SU-DHL-6 (cell line): ENCODE results near the gene DYRK1B.

Experiments used
- H2AFZ ChIP-seq: fragments of 200-600 bp; sonication (generic); 2 replicates; pipeline ENCODE4 v1.6.1; 2014; ENCODE audit warnings: low read depth, mild to moderate bottlenecking, moderate library complexity, mixed read lengths, antibody characterized with exemption, low read length; ENCODE audit not compliant: severe bottlenecking
- H3F3A ChIP-seq: fragments of 200-600 bp; shearing (Covaris generic); 2 replicates; pipeline ENCODE4 v1.6.0; 2016; ENCODE audit warnings: antibody characterized with exemption, mild to moderate bottlenecking; ENCODE audit not compliant: insufficient read depth
- H3K27ac ChIP-seq: fragments of 200-600 bp; sonication (generic); 2 replicates; pipeline ENCODE4 v1.5.1; 2016; ENCODE audit warnings: low read depth, mild to moderate bottlenecking, low read length, moderate library complexity, mixed read lengths
- H3K27me3 ChIP-seq: fragments of 200-600 bp; sonication (generic), shearing (Covaris generic); 2 replicates; pipeline ENCODE4 v1.6.0; 2014; ENCODE audit warnings: mild to moderate bottlenecking, low read length
- H3K36me3 ChIP-seq: fragments of 200-600 bp; sonication (generic); 2 replicates; pipeline ENCODE4 v1.6.1; 2014; ENCODE audit warnings: mild to moderate bottlenecking, low read length, mixed read lengths
- H3K4me2 ChIP-seq: fragments of 300-600, 200-600 bp; shearing (Covaris generic), sonication (generic); 2 replicates; pipeline ENCODE4 v1.6.0; 2014; ENCODE audit warnings: low read length, low read depth, mild to moderate bottlenecking; ENCODE audit not compliant: poor library complexity, severe bottlenecking
- H3K4me3 ChIP-seq: fragments of 200-600 bp; sonication (generic); 2 replicates; pipeline ENCODE4 v1.5.1; 2014; ENCODE audit warnings: antibody characterized with exemption, low read length, mild to moderate bottlenecking, mixed read lengths; ENCODE audit not compliant: insufficient read depth, poor library complexity, severe bottlenecking
- H3K79me2 ChIP-seq: fragments of 200-600 bp; sonication (generic); 2 replicates; pipeline ENCODE4 v1.6.1; 2014; ENCODE audit warnings: mild to moderate bottlenecking, low read length, moderate library complexity; ENCODE audit not compliant: insufficient read depth
- H3K9ac ChIP-seq: fragments of 200-600 bp; sonication (generic); 2 replicates; pipeline ENCODE4 v1.7.0; 2014; ENCODE audit warnings: mild to moderate bottlenecking, low read length
- H3K9me2 ChIP-seq: fragments of 200-600 bp; sonication (generic); replicated peaks from 2 replicates; pipeline ENCODE4 v1.6.1; 2014; ENCODE audit warnings: low read length; ENCODE audit not compliant: insufficient read depth
- H3K9me3 ChIP-seq: fragments of 200-600 bp; sonication (generic); 2 replicates; pipeline ENCODE4 v1.6.1; 2014; ENCODE audit warnings: low read length, mixed read lengths; ENCODE audit not compliant: insufficient read depth
- H4K20me1 ChIP-seq: fragments of 200-600 bp; sonication (generic); 2 replicates; pipeline ENCODE4 v1.6.1; 2014; ENCODE audit warnings: low read depth, mild to moderate bottlenecking, antibody characterized with exemption, low read length, moderate library complexity, mixed read lengths
- CTCF ChIP-seq: fragments of 200-600 bp; sonication (generic); IDR thresholded peaks from one replicate; pipeline ENCODE4 v1.5.1; 2017; ENCODE audit warnings: antibody characterized with exemption, mild to moderate bottlenecking, low read length, moderate library complexity; ENCODE audit not compliant: insufficient read depth, poor library complexity, severe bottlenecking
- EZH2phosphoT487 ChIP-seq: fragments of 200-600 bp; sonication (generic), shearing (Covaris generic); conservative IDR thresholded peaks from 2 replicates; pipeline ENCODE4 v1.6.1; 2018; ENCODE audit warnings: mild to moderate bottlenecking, antibody characterized with exemption, low read length, moderate library complexity, mixed read lengths

DYRK1B gene

GRCh38 chr19:39818626-39819097 is 15.3 kb downstream of the DYRK1B start:
- Histone ChIP-seq H2AFZ (no peak overlapping the region), H3K27me3 (no peaks in the 10 kb centered on the region), H3K4me2 (no peak overlapping the region), H3K36me3 (no peaks in the 10 kb centered on the region), H3K9me2 (no peaks in the 10 kb centered on the region), H4K20me1 (no peaks in the 10 kb centered on the region), H3K4me3 (no peak overlapping the region), H3K27ac (no peak overlapping the region), H3K9ac (no peak overlapping the region), H3K9me3 (no peaks in the 10 kb centered on the region), H3F3A (no peaks in the 10 kb centered on the region), H3K79me2 (peaks cover under 1% of the 10 kb centered on the region; the same call in 1 of the 2 replicates)
- no peak for TF ChIP-seq EZH2phosphoT487
- TF ChIP-seq CTCF, result no peak

GRCh38 chr19:39817888-39818561 is 15.9 kb downstream of the DYRK1B start:
- H3F3A ChIP-seq, result no peaks in the 10 kb centered on the region
- no peak for TF ChIP-seq CTCF
- TF ChIP-seq EZH2phosphoT487, result no peak
- H3K4me3 ChIP-seq, result no peak overlapping the region
- H2AFZ ChIP-seq, result no peak overlapping the region
- no peaks in the 10 kb centered on the region for H3K9me2 ChIP-seq
- no peaks in the 10 kb centered on the region for H3K9me3 ChIP-seq
- H3K79me2 ChIP-seq, result no peaks in the 10 kb centered on the region
- no peak overlapping the region for H3K27ac ChIP-seq
- H3K27me3 ChIP-seq, result no peaks in the 10 kb centered on the region
- no peak overlapping the region for H3K4me2 ChIP-seq
- no peaks in the 10 kb centered on the region for H4K20me1 ChIP-seq
- no peak overlapping the region for H3K9ac ChIP-seq
- no peaks in the 10 kb centered on the region for H3K36me3 ChIP-seq

- H2AFZ ChIP-seq, result no peak overlapping the region
Measured at GRCh38 chr19:39816287-39817048, 17.5 kb downstream of the DYRK1B start.

More at GRCh38 chr19:39816287-39817048, 17.5 kb downstream of the DYRK1B start:
- no peak overlapping the region for H3K9ac ChIP-seq
- H3K9me2 ChIP-seq, result no peaks in the 10 kb centered on the region
- H3K27me3 ChIP-seq, result no peaks in the 10 kb centered on the region
- no peaks in the 10 kb centered on the region for H4K20me1 ChIP-seq
- no peak for TF ChIP-seq CTCF
- TF ChIP-seq EZH2phosphoT487, result no peak
- H3F3A ChIP-seq, result no peaks in the 10 kb centered on the region
- no peaks in the 10 kb centered on the region for H3K36me3 ChIP-seq
- no peak overlapping the region for H3K27ac ChIP-seq
- no peaks in the 10 kb centered on the region for H3K79me2 ChIP-seq
- no peak overlapping the region for H3K4me2 ChIP-seq
- H3K4me3 ChIP-seq, result no peak overlapping the region
- H3K9me3 ChIP-seq, result no peaks in the 10 kb centered on the region
